ENCODE data around the gene ABCA2. TPM values are rescaled to one million over a fixed set of nuclear protein-coding genes. Genes with fewer than 3 reads are reported as not detected.

ABCA2 gene
- polyA plus RNA-seq, 1 of the 3 experiments (the other 2 are of a cell fraction), result 34.7 TPM

DNA sequence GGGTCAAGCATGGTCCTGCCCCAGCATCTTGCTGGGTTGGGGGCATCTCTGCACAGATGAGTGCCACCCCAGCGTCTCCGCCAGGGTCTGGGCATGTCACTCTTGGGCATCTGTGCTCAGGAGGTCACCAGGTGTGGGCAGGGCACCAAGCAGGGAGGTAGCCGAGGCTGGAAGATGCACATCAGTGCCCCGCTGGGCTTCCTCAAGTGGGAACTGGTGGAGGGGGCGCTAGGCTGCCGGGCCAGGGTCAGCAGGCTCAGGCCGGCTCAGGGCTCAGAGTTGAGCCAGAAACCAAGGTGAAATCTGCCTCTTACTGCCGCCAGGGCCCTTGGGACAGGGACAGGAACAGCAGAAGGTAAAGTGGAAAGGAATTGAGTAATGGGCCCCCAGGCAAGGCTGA is 7.9 kb upstream of the ABCA2 start:
- Histone ChIP-seq H3F3A (replicated peaks; ENCODE audit: insufficient read depth) (peaks cover 4% of the 10 kb centered on the region), H3K4me3 (ENCODE audit: low read depth in 2 of 2, low read length in 1 of 2) (no peak overlapping the region), H3K27ac (ENCODE audit: low read depth in 2 of 2, low read length in 1 of 2) (no peak overlapping the region), H2AFZ (ENCODE audit: low read depth) (no peak overlapping the region), H3K9me3 (no peaks in the 10 kb centered on the region), H3K4me1 (ENCODE audit: control insufficient read depth in 1 of 2, insufficient read depth in 2 of 2, low read depth in 1 of 2, low read length in 1 of 2) (peaks cover 0 to 21% of the 10 kb centered on the region in 2 experiments; a peak in 1 of 4 replicates), H4K20me1 (ENCODE audit: insufficient read depth) (no peaks in the 10 kb centered on the region), H3K9ac (no peak overlapping the region), H3K4me2 (no peak overlapping the region), H3K27me3 (ENCODE audit: insufficient read depth) (no peaks in the 10 kb centered on the region), H3K36me3 (replicated peaks in 1 of 2; ENCODE audit: control insufficient read depth in 1 of 2, insufficient read depth in 2 of 2, low read length in 1 of 2) (peaks cover 0 to 19% of the 10 kb centered on the region in 2 experiments), H3K79me2 (ENCODE audit: insufficient read depth) (no peaks in the 10 kb centered on the region), H3K9me2 (no peaks in the 10 kb centered on the region)
- ChIA-PET POLR2A (interaction anchor here (0.5 to 1.9 kb wide), 3 partner anchors 9 to 225 kb away, joined by 3 to 8 read pairs (median 6); partner anchors contain the start of gene NPDC1), CTCF (interaction anchor here (0.6 to 15.1 kb wide), 33 partner anchors 10 to 267 kb away, joined by 3 to 350 read pairs (median 7); partner anchors contain the start of genes AJM1, C8G, CLIC3 and ENTPD2)
- WGBS (ENCODE audit: low lambda C conversion rate), result 89% methylated on average over 5 of the region's 8 CpGs
- no peak for DNase-seq
- TF ChIP-seq MEF2A (IDR thresholded peaks at IDR 0.05; ENCODE audit: borderline replicate concordance, low read depth) (no peak), RXRA (IDR thresholded peaks at IDR 0.05; ENCODE audit: borderline replicate concordance, low read depth) (no peak), SIN3A (IDR thresholded peaks at IDR 0.05; ENCODE audit: borderline replicate concordance, low read depth, low read length) (no peak), RAD21 (IDR thresholded peaks at IDR 0.05; ENCODE audit: low read length) (no peak), SMC3 (IDR thresholded peaks at IDR 0.05; ENCODE audit: low read depth, low read length) (no peak)
- TF ChIP-seq, protein P1, sequence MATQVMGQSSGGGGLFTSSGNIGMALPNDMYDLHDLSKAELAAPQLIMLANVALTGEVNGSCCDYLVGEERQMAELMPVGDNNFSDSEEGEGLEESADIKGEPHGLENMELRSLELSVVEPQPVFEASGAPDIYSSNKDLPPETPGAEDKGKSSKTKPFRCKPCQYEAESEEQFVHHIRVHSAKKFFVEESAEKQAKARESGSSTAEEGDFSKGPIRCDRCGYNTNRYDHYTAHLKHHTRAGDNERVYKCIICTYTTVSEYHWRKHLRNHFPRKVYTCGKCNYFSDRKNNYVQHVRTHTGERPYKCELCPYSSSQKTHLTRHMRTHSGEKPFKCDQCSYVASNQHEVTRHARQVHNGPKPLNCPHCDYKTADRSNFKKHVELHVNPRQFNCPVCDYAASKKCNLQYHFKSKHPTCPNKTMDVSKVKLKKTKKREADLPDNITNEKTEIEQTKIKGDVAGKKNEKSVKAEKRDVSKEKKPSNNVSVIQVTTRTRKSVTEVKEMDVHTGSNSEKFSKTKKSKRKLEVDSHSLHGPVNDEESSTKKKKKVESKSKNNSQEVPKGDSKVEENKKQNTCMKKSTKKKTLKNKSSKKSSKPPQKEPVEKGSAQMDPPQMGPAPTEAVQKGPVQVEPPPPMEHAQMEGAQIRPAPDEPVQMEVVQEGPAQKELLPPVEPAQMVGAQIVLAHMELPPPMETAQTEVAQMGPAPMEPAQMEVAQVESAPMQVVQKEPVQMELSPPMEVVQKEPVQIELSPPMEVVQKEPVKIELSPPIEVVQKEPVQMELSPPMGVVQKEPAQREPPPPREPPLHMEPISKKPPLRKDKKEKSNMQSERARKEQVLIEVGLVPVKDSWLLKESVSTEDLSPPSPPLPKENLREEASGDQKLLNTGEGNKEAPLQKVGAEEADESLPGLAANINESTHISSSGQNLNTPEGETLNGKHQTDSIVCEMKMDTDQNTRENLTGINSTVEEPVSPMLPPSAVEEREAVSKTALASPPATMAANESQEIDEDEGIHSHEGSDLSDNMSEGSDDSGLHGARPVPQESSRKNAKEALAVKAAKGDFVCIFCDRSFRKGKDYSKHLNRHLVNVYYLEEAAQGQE (IDR thresholded peaks at IDR 0.05; ENCODE audit: low read depth, low read length), result no peak
- TF ChIP-seq, protein P2, sequence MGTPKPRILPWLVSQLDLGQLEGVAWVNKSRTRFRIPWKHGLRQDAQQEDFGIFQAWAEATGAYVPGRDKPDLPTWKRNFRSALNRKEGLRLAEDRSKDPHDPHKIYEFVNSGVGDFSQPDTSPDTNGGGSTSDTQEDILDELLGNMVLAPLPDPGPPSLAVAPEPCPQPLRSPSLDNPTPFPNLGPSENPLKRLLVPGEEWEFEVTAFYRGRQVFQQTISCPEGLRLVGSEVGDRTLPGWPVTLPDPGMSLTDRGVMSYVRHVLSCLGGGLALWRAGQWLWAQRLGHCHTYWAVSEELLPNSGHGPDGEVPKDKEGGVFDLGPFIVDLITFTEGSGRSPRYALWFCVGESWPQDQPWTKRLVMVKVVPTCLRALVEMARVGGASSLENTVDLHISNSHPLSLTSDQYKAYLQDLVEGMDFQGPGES (IDR thresholded peaks at IDR 0.05; ENCODE audit: low read depth, low read length), result no peak
- TF ChIP-seq, protein P3, sequence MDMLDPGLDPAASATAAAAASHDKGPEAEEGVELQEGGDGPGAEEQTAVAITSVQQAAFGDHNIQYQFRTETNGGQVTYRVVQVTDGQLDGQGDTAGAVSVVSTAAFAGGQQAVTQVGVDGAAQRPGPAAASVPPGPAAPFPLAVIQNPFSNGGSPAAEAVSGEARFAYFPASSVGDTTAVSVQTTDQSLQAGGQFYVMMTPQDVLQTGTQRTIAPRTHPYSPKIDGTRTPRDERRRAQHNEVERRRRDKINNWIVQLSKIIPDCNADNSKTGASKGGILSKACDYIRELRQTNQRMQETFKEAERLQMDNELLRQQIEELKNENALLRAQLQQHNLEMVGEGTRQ (IDR thresholded peaks at IDR 0.05; ENCODE audit: borderline replicate concordance, low read depth, low read length), result no peak

DNA sequence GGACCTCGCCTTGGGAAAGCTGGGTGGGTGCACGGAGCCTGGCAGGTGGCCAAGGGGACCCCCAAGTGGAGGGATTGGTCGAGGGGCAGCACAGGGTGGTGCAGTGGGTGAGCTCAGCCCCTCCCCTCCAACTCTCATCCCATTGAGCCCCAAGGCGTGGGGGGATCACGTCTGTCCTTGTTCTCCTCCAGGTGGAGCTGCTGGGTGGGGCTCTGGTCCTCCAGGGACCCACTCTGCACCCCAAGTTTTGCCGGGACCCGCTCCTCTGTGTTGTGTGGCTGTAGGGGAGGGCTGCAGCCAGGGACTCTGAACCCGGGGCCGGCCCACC is 7.4 kb upstream of the ABCA2 start:
- no peaks in the 10 kb centered on the region for H3K79me2 ChIP-seq (ENCODE audit: insufficient read depth)
- 26% methylated on average over 4 of the region's 9 CpGs for WGBS (ENCODE audit: low lambda C conversion rate)
- no peak overlapping the region for H3K4me2 ChIP-seq
- no peaks in the 10 kb centered on the region for H3K9me2 ChIP-seq
- H3K9ac ChIP-seq, result no peak overlapping the region
- no peak overlapping the region for H3K27ac ChIP-seq (ENCODE audit: low read depth in 2 of 2, low read length in 1 of 2)
- no peaks in the 10 kb centered on the region for H4K20me1 ChIP-seq (ENCODE audit: insufficient read depth)
- no peaks in the 10 kb centered on the region for H3K27me3 ChIP-seq (ENCODE audit: insufficient read depth)
- ChIA-PET POLR2A (interaction anchor here (0.5 to 1.9 kb wide), 4 partner anchors 9 to 226 kb away, joined by 3 to 13 read pairs (median 7); partner anchors contain the start of gene NPDC1), CTCF (interaction anchor here (0.6 to 15.1 kb wide), 46 partner anchors 11 to 275 kb away, joined by 3 to 350 read pairs (median 5); partner anchors contain the start of genes AJM1, C8G, CCDC183 and CLIC3)
- peak overlapping the region in 1 of 2 experiments; percentile 20; a peak in 1 of 4 replicates for H3K4me3 ChIP-seq (ENCODE audit: low read depth in 2 of 2, low read length in 1 of 2)
- no peak overlapping the region for H2AFZ ChIP-seq (ENCODE audit: low read depth)
- DNase-seq, result no peak
- H3F3A ChIP-seq (replicated peaks; ENCODE audit: insufficient read depth), result peaks cover 4% of the 10 kb centered on the region
- no peaks in the 10 kb centered on the region for H3K9me3 ChIP-seq
- peaks cover 0 to 16% of the 10 kb centered on the region in 2 experiments for H3K36me3 ChIP-seq (replicated peaks in 1 of 2; ENCODE audit: control insufficient read depth in 1 of 2, insufficient read depth in 2 of 2, low read length in 1 of 2)
- peaks cover 0 to 21% of the 10 kb centered on the region in 2 experiments; a peak in 1 of 4 replicates for H3K4me1 ChIP-seq (ENCODE audit: control insufficient read depth in 1 of 2, insufficient read depth in 2 of 2, low read depth in 1 of 2, low read length in 1 of 2)
- TF ChIP-seq GABPA (IDR thresholded peaks at IDR 0.05; ENCODE audit: low read depth) (no peak), TCF12 (IDR thresholded peaks at IDR 0.05) (no peak), ELF1 (IDR thresholded peaks at IDR 0.05) (no peak), MEF2A (IDR thresholded peaks at IDR 0.05; ENCODE audit: borderline replicate concordance, low read depth) (no peak), POLR2AphosphoS5 (IDR thresholded peaks at IDR 0.05; ENCODE audit: low read depth, low read length) (no peak), RCOR1 (IDR thresholded peaks at IDR 0.05; ENCODE audit: low read length) (no peak), SIN3A (IDR thresholded peaks at IDR 0.05; ENCODE audit: borderline replicate concordance, low read depth, low read length) (no peak), RFX5 (IDR thresholded peaks at IDR 0.05; ENCODE audit: low read length) (no peak), RXRA (IDR thresholded peaks at IDR 0.05; ENCODE audit: borderline replicate concordance, low read depth) (no peak)
- TF ChIP-seq, protein P2 (IDR thresholded peaks at IDR 0.05; ENCODE audit: low read depth, low read length), result no peak
- TF ChIP-seq, protein P4, sequence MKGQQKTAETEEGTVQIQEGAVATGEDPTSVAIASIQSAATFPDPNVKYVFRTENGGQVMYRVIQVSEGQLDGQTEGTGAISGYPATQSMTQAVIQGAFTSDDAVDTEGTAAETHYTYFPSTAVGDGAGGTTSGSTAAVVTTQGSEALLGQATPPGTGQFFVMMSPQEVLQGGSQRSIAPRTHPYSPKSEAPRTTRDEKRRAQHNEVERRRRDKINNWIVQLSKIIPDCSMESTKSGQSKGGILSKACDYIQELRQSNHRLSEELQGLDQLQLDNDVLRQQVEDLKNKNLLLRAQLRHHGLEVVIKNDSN (IDR thresholded peaks at IDR 0.05; ENCODE audit: borderline replicate concordance, low read depth), result no peak
- TF ChIP-seq, protein P5, sequence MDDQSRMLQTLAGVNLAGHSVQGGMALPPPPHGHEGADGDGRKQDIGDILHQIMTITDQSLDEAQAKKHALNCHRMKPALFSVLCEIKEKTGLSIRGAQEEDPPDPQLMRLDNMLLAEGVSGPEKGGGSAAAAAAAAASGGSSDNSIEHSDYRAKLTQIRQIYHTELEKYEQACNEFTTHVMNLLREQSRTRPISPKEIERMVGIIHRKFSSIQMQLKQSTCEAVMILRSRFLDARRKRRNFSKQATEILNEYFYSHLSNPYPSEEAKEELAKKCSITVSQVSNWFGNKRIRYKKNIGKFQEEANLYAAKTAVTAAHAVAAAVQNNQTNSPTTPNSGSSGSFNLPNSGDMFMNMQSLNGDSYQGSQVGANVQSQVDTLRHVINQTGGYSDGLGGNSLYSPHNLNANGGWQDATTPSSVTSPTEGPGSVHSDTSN (IDR thresholded peaks at IDR 0.05), result no peak

Data from SK-N-SH (cell line).